Heart right ventricle (tissue), 16 donors: ENCODE measurements around the gene SH3BP4. TPM values are rescaled to one million over a fixed set of nuclear protein-coding genes. Genes with fewer than 3 reads are reported as not detected.

Experiments used
- ATAC-seq, 8 donors: fragments of 200-7000 bp; cut with Tn5 transposase; one replicate each; pipeline ENCODE4 v1.9.1; 2020; ENCODE audit warnings: mild to moderate bottlenecking in 8 of 8, moderate library complexity in 8 of 8, moderate number of reproducible peaks in 1 of 8
- DNase-seq, 2 donors: peaks; one replicate each; pipeline ENCODE4 v3.0.0-alpha.2; 2020
- H3K27ac ChIP-seq, 10 donors: fragments of 200-600 bp; sonication (generic) in 2 of 10; one replicate each; pipeline versions ENCODE4 v1.5.0 to v1.8.0; 2020 to 2022; ENCODE audit warnings: mild to moderate bottlenecking in 3 of 10
- H3K27me3 ChIP-seq, 7 donors: fragments of 200-600 bp; one replicate each; pipeline ENCODE4 v1.8.0; 2021 to 2022; ENCODE audit warnings: mild to moderate bottlenecking in 2 of 7
- H3K36me3 ChIP-seq, 9 donors: fragments of 200-600 bp; sonication (generic) in 1 of 9; one replicate each; pipeline versions ENCODE4 v1.5.0 to v1.8.0; 2020 to 2022; ENCODE audit warnings: mild to moderate bottlenecking in 2 of 9
- H3K4me1 ChIP-seq, 9 donors: fragments of 200-600 bp; sonication (generic) in 1 of 9; one replicate each; pipeline versions ENCODE4 v1.5.0 to v1.8.0; 2020 to 2022; ENCODE audit warnings: mild to moderate bottlenecking in 4 of 9
- H3K4me3 ChIP-seq, 10 donors: fragments of 200-600 bp; sonication (generic) in 2 of 10; one replicate each; pipeline versions ENCODE4 v1.5.0 to v1.8.0; 2020 to 2022; ENCODE audit warnings: mild to moderate bottlenecking in 7 of 10, moderate library complexity in 2 of 10
- H3K9me3 ChIP-seq, 11 donors: fragments of 200-600 bp in 10 of 11; sonication (generic) in 2 of 11; one replicate each; pipeline versions ENCODE4 v1.5.0 to v1.8.0; 2013 to 2022; ENCODE audit warnings: mild to moderate bottlenecking in 2 of 11, control low read depth in 1 of 11, moderate library complexity in 1 of 11
- CTCF ChIP-seq, 9 donors: fragments of 200-600 bp; sonication (generic) in 2 of 9; IDR thresholded peaks; one replicate each; pipeline versions ENCODE4 v1.5.0 to v1.8.0; 2021 to 2022; ENCODE audit warnings: antibody characterized with exemption in 9 of 9, mild to moderate bottlenecking in 5 of 9, moderate library complexity in 1 of 9
- WGBS, 2 donors: extraction: QIAGEN DNeasy Blood & Tissue Kit; methylation state at CpG; one replicate each; pipeline ENCODE4 v1.1.7; 2013; ENCODE audit warnings: inconsistent platforms in 1 of 2; 5-methylcytosine and 5-hydroxymethylcytosine counted together
- intact Hi-C, 10 donors: fragments of 100-400 bp; cut with DNase I; formaldehyde crosslinking; loops; one replicate each; pipeline versions ENCODE4 v1.11.1 to v1.14.2; 2022
- polyA plus RNA-seq, 2 donors: library from polyadenylated mRNA; stranded (reverse); fragments of 200-250 nt; gene quantifications; one replicate each; pipeline ENCODE4 v1.2.3, GENCODE V29; 2013
- total RNA-seq, 10 donors: library from RNA; stranded (reverse); fragmentation: NEBNext Ultra II Directional in 3 of 10; extraction: Animal tissue kit (Norgen Biotek cat#: 25700) in 3 of 10; gene quantifications; one replicate each; pipeline versions ENCODE4 v1.2.1 to v1.2.4, GENCODE V29; 2021 to 2023
- donor health status: Arrhythmogenic right ventricular cardiomyopathy.
- donor health status: ischemic (EF 13 %, LVEDD 7.1; RV severe dilation, severe dysfunction).
- donor health status: healthy with polysubstance abuse.
- donor health status: DM: no; HTN: yes; CAD: no.
- donor health status: DM: no; HTN: no; CAD: no.
- donor health status: ischemic (EF 25% LVEDD 6.9; RV normal size, moderate dysfunction).
- donor health status: ischemic (EF 25% LVEDD 5.7; RV mildly dilated, moderate dysfunction).
- donor health status: healthy.
- donor health status: DM: yes; HTN: yes; CAD: no.
- donor health status: Ischemic cardiomyopathy.
- donor health status: ischemic (EF 35%, LVEDD 5.7; RV mildly dilated, moderate dysfunction).
- donor health status: nonischemic (EF 11% LVEDD 7.7; RV severe dilation, severe dysfunction).
- donor health status: DM: yes; HTN: yes; CAD: no.
- donor health status: PGD.
- donor health status: ischemic (EF 29% LVEDD 5.4; RV normal size, mild dysfunction).
- donor health status: nonischemic (EF 23%, LVEDD 6.1; RV moderate dilation, normal function).

SH3BP4 gene
- total and polyA plus RNA-seq, 12 donors: 6.3 to 15.3 (median 10.8) TPM

- Histone ChIP-seq H3K27me3 (no peaks in the 10 kb centered on the region), H3K4me1 (peaks cover 4 to 53% (median 30%) of the 10 kb centered on the region in 9 donors), H3K4me3 (no peak overlapping the region), H3K9me3 (no peaks in the 10 kb centered on the region), H3K27ac (no peak overlapping the region), H3K36me3 (no peaks in the 10 kb centered on the region)
- no peak for TF ChIP-seq CTCF (IDR thresholded peaks at IDR 0.05)
- 77 to 82% methylated on average over 21 of the region's 21 CpGs for WGBS, 2 donors
- ATAC-seq (no peak), DNase-seq (no peak)
- intact Hi-C loops: loop anchor here in 1 of 10 donors (10.0 kb wide), 1 partner anchor 73 kb away; the partner anchor contains the start of gene SH3BP4
Observed at GRCh38 chr2:235027558-235028214, 75.9 kb downstream of the SH3BP4 start.

DNA sequence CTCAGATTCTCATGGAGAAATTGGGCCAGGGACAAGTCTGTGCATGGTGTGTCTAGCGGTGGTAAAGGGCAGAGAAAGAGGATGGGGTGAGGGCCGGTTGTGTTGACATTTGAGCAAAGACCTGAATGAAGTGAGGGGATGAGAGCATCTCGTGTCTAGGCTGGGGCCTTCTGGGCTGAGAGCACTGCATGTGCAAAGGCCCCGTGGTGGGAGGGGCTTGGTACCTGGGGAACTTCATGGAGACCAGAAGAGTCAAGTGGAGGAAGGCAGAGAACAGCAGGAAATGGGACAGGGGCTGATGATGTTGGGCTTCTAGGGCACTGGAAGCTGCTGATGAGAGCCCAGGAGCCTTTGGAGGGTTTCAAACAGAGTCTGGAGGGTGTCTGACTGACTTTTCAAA, 76.8 kb downstream of the SH3BP4 start:
- 82 to 99% methylated on average over 4 of the region's 4 CpGs for WGBS, 2 donors
- ATAC-seq (no peak), DNase-seq (no peak)
- H3K27me3 ChIP-seq: no peaks in the 10 kb centered on the region
- intact Hi-C loops: loop anchor here in 1 of 10 donors (10.0 kb wide), 1 partner anchor 74 kb away; the partner anchor contains the start of gene SH3BP4
- no peak for TF ChIP-seq CTCF (IDR thresholded peaks at IDR 0.05)
- H3K27ac ChIP-seq: no peak overlapping the region
- H3K36me3 ChIP-seq: no peaks in the 10 kb centered on the region
- no peak overlapping the region for H3K4me3 ChIP-seq
- H3K9me3 ChIP-seq: no peaks in the 10 kb centered on the region
- peaks cover 4 to 53% (median 30%) of the 10 kb centered on the region in 9 donors for H3K4me1 ChIP-seq

DNA sequence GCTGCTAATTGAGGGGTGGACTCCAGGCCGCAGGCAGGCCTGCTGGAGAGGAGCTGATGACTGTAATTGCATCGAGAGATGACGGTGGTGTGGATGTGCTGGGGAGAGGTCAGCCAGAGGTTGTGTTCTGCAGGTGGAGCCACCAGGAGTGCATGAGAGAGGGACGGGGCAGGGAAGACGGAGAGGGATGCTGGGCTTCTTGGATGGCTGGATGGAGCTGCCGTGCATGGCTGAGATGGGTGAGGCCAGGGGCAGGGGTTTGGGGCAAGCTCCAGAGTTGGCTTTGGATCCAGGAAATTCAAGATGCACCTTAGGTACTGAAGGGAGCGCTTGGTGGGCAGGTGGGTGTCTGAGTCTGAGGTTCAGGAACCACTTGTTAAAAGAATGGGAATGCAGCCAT, 77.2 kb downstream of the SH3BP4 start:
- no peak for DNase-seq
- H3K27ac ChIP-seq: no peak overlapping the region
- 82 to 91% methylated on average over 7 of the region's 7 CpGs for WGBS, 2 donors
- peaks cover 4 to 52% (median 30%) of the 10 kb centered on the region in 9 donors for H3K4me1 ChIP-seq
- TF ChIP-seq CTCF (IDR thresholded peaks at IDR 0.05): no peak
- no peak overlapping the region for H3K4me3 ChIP-seq
- no peaks in the 10 kb centered on the region for H3K27me3 ChIP-seq
- intact Hi-C loops: loop anchor here in 1 of 10 donors (10.0 kb wide), 1 partner anchor 74 kb away; the partner anchor contains the start of gene SH3BP4
- no peak for ATAC-seq
- no peaks in the 10 kb centered on the region for H3K9me3 ChIP-seq
- no peaks in the 10 kb centered on the region for H3K36me3 ChIP-seq

GRCh38 chr2:235030126-235030525, 78.3 kb downstream of the SH3BP4 start:
- ATAC-seq (peak in 1 of 8 donors; percentile 15), DNase-seq (no peak)
- Histone ChIP-seq H3K4me1 (peaks cover 4 to 42% (median 28%) of the 10 kb centered on the region in 9 donors), H3K4me3 (no peak overlapping the region), H3K27ac (no peak overlapping the region), H3K9me3 (no peaks in the 10 kb centered on the region), H3K27me3 (no peaks in the 10 kb centered on the region), H3K36me3 (peaks cover 0 to 7% (median 0%) of the 10 kb centered on the region in 9 donors)
- intact Hi-C loops: no loop called here
- 63 to 77% methylated on average over 10 of the region's 10 CpGs for WGBS, 2 donors
- TF ChIP-seq CTCF (IDR thresholded peaks at IDR 0.05): no peak
